ENCODE results near the gene HLF.
A peak's percentile ranks its signal among the peaks of the same experiment; 100 is the strongest.

The HLF gene

GRCh38 chr17:55332296-55333041 lies 67.7 kb downstream of the HLF start:
- no peak for DNase-seq (ENCODE audit: low spot score)

- DNase-seq (ENCODE audit: low spot score) = no peak
Measured at GRCh38 chr17:55334285-55334684, 69.5 kb downstream of the HLF start.

GRCh38 chr17:55334881-55335540 lies 70.3 kb downstream of the HLF start:
- no peak for DNase-seq (ENCODE audit: low spot score)

- DNase-seq (ENCODE audit: low spot score) = no peak
Measured at GRCh38 chr17:55335625-55336024, 70.9 kb downstream of the HLF start.

GRCh38 chr17:55336426-55336825 lies 71.7 kb downstream of the HLF start:
- no peak for DNase-seq (ENCODE audit: low spot score)

- no peak for DNase-seq (ENCODE audit: low spot score)
Measured at GRCh38 chr17:55340176-55340575, 75.4 kb downstream of the HLF start.

- DNase-seq (ENCODE audit: low spot score) = no peak
Measured at GRCh38 chr17:55340686-55341085, 75.9 kb downstream of the HLF start.

- DNase-seq (ENCODE audit: low spot score) = peak; percentile 13
Measured at GRCh38 chr17:55341432-55341831, 76.7 kb downstream of the HLF start.

- DNase-seq (ENCODE audit: low spot score) = no peak
Measured at GRCh38 chr17:55342800-55343585, 78.2 kb downstream of the HLF start.

- DNase-seq (ENCODE audit: low spot score) = no peak
Measured at GRCh38 chr17:55343900-55344513, 79.2 kb downstream of the HLF start.

GRCh38 chr17:55344514-55344997 lies 79.8 kb downstream of the HLF start:
- DNase-seq (ENCODE audit: low spot score) = peak; percentile 88

GRCh38 chr17:55345132-55345531 lies 80.4 kb downstream of the HLF start:
- DNase-seq (ENCODE audit: low spot score) = peak; percentile 8

GRCh38 chr17:55346658-55347057 lies 81.9 kb downstream of the HLF start:
- no peak for DNase-seq (ENCODE audit: low spot score)

- DNase-seq (ENCODE audit: low spot score) = no peak
Measured at GRCh38 chr17:55347341-55347740, 82.6 kb downstream of the HLF start.

- peak; percentile 57 for DNase-seq (ENCODE audit: low spot score)
Measured at GRCh38 chr17:55348749-55349354, 84.1 kb downstream of the HLF start.

- no peak for DNase-seq (ENCODE audit: low spot score)
Measured at GRCh38 chr17:55350825-55351205, 86.1 kb downstream of the HLF start.

GRCh38 chr17:55351226-55351625 lies 86.5 kb downstream of the HLF start:
- DNase-seq (ENCODE audit: low spot score) = no peak

GRCh38 chr17:55354010-55354409 lies 89.2 kb downstream of the HLF start:
- no peak for DNase-seq (ENCODE audit: low spot score)

- no peak for DNase-seq (ENCODE audit: low spot score)
Measured at GRCh38 chr17:55354941-55355340, 90.2 kb downstream of the HLF start.

- peak; percentile 80 for DNase-seq (ENCODE audit: low spot score)
Measured at GRCh38 chr17:55356434-55357328, 91.9 kb downstream of the HLF start.

GRCh38 chr17:55360971-55361370 lies 96.2 kb downstream of the HLF start:
- no peak for DNase-seq (ENCODE audit: low spot score)
